AG10803 (cell line): ENCODE measurements around the gene USP36.

ENCODE experiments used
- DNase-seq: peaks from one replicate; pipeline ENCODE4 v3.0.0; 2010; ENCODE audit warnings: low read depth
- H3K4me3 ChIP-seq: 2 replicates; pipeline ENCODE4 v1.5.1; 2011; ENCODE audit warnings: mild to moderate bottlenecking, low read length, control low read depth
- CTCF ChIP-seq: conservative IDR thresholded peaks from 2 replicates; pipeline ENCODE4 v1.5.1; 2011; ENCODE audit warnings: mild to moderate bottlenecking, low read length, control low read depth, inconsistent platforms

Gene USP36

GRCh38 chr17:78785011-78785662, 55.5 kb downstream of the USP36 start:
- TF ChIP-seq CTCF: no peak
- H3K4me3 ChIP-seq: no peak overlapping the region
- DNase-seq: no peak

- DNase-seq: no peak
- no peak for TF ChIP-seq CTCF
- no peak overlapping the region for H3K4me3 ChIP-seq
These were observed 56.3 kb downstream of the USP36 start for GRCh38 chr17:78784352-78784751.

GRCh38 chr17:78783711-78784324, 56.8 kb downstream of the USP36 start:
- no peak overlapping the region for H3K4me3 ChIP-seq
- DNase-seq: no peak
- TF ChIP-seq CTCF: no peak

- no peak for DNase-seq
- peak within 1 kb of the TSS; percentile 89 for H3K4me3 ChIP-seq
- no peak for TF ChIP-seq CTCF
These were observed 58.7 kb downstream of the USP36 start, which contains the start of gene CYTH1 for GRCh38 chr17:78781893-78782304. CYTH1 (minus strand) TSS chr17:78782273; CDS start chr17:78782223, 50 bp downstream.

GRCh38 chr17:78781104-78781892, 59.3 kb downstream of the USP36 start:
- no peak for DNase-seq
- peak overlapping the region; percentile 72 for H3K4me3 ChIP-seq
- TF ChIP-seq CTCF: no peak

GRCh38 chr17:78780335-78780734, 60.3 kb downstream of the USP36 start:
- DNase-seq: no peak
- no peak overlapping the region; the same call in none of the 2 replicates for H3K4me3 ChIP-seq
- no peak for TF ChIP-seq CTCF
